Muscle layer of colon (tissue), 2 donors: ENCODE data around the gene INSIG2.

Experiments used
- H3K27ac ChIP-seq: one replicate; pipeline ENCODE4 v1.7.0; 2013; ENCODE audit warnings: low read depth, mild to moderate bottlenecking, low read length, moderate library complexity
- H3K27me3 ChIP-seq, 2 donors: one replicate each; pipeline ENCODE4 v1.7.0; 2013; ENCODE audit warnings: low read length in 2 of 2, mild to moderate bottlenecking in 2 of 2; ENCODE audit not compliant: insufficient read depth in 2 of 2, control insufficient read depth in 1 of 2
- H3K36me3 ChIP-seq: one replicate; pipeline ENCODE4 v1.7.0; 2013; ENCODE audit warnings: mild to moderate bottlenecking, low read length; ENCODE audit not compliant: insufficient read depth
- H3K4me1 ChIP-seq: one replicate; pipeline ENCODE4 v1.7.0; 2013; ENCODE audit warnings: mild to moderate bottlenecking, low read length; ENCODE audit not compliant: insufficient read depth
- H3K4me3 ChIP-seq, 2 donors: one replicate each; pipeline ENCODE4 v1.7.0; 2013; ENCODE audit warnings: low read length in 2 of 2, low read depth in 1 of 2, mild to moderate bottlenecking in 1 of 2, moderate library complexity in 1 of 2
- H3K9ac ChIP-seq: one replicate; pipeline ENCODE4 v1.7.0; 2013; ENCODE audit warnings: low read length
- H3K9me3 ChIP-seq: one replicate; pipeline ENCODE4 v1.7.0; 2013; ENCODE audit warnings: mild to moderate bottlenecking, low read length
- donor health status: abdominal sarcoma.
- donor health status: Adenocarcinoma of cecum.

INSIG2 gene

DNA sequence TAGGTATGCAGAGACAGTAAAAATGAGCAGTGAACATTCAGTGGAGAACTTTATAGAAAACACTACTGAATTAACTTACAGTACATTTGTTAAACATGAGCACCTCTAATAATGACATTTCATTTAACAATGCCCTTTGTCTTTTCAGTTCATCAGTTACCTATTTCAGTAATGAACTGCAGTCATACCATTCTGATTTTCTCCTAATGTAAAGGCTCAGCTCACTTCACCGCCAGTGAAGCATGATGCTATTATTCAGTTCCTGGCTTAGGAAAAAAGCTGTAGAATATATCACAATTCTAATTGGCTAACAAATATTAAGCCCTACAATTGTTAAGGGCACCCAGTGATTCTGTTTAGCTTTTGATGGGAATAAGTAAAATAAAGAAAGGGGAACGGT, 37.3 kb upstream of the INSIG2 start:
- Histone ChIP-seq H3K9me3 (no peaks in the 10 kb centered on the region), H3K4me3 (no peak overlapping the region), H3K36me3 (no peaks in the 10 kb centered on the region), H3K27ac (no peak overlapping the region), H3K27me3 (peaks cover 0 to 5% of the 10 kb centered on the region in 2 donors), H3K9ac (no peak overlapping the region), H3K4me1 (no peaks in the 10 kb centered on the region)

DNA sequence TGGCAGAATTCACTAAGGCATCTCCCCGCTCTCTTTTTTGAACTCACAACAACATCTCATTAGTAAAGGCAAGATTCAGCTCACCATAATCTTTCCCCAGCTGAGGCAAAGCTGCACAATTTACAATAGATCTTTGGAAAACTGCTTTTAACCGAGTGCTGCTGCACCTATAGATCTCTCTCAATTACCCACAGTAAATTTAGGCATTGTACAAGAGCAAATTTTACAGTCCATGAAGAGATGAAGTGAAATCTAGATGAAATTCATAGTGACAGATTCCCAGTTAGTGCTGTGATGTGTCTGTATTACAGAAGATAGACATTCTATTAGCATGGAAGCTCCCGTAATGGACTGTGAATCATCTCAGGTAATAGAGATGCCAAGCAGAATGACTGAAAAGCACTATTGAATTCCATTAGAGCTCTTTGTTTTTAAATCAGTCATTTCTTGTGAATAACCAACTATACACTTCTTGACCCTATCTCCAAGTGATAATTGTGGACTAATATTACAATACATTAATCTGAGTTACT, 36.4 kb upstream of the INSIG2 start:
- Histone ChIP-seq H3K4me3 (no peak overlapping the region), H3K9me3 (no peaks in the 10 kb centered on the region), H3K27ac (no peak overlapping the region), H3K36me3 (no peaks in the 10 kb centered on the region), H3K27me3 (peaks cover 0 to 5% of the 10 kb centered on the region in 2 donors), H3K9ac (no peak overlapping the region), H3K4me1 (no peaks in the 10 kb centered on the region)

DNA sequence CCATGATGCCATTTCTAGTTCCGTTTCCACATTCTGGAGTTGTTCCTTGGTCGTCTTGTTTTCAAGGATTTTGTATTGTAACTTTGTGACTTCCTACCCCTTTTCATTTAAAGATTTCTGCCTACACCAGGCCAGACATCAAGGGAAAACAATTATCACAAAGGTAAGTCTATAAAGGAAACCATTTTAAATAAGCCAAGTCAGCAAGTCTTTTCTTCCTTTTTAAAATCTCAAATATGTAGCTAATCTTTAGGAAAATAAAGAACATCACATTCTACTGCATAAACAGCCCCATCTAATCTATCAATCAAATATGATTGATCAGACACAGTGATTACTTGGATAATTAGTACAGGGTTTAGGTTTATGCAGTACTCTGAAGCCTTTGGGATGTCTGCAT, 35.8 kb upstream of the INSIG2 start:
- Histone ChIP-seq H3K27me3 (peaks cover 0 to 2% of the 10 kb centered on the region in 2 donors), H3K9me3 (no peaks in the 10 kb centered on the region), H3K4me1 (no peaks in the 10 kb centered on the region), H3K36me3 (no peaks in the 10 kb centered on the region), H3K4me3 (no peak overlapping the region), H3K9ac (no peak overlapping the region), H3K27ac (no peak overlapping the region)

DNA sequence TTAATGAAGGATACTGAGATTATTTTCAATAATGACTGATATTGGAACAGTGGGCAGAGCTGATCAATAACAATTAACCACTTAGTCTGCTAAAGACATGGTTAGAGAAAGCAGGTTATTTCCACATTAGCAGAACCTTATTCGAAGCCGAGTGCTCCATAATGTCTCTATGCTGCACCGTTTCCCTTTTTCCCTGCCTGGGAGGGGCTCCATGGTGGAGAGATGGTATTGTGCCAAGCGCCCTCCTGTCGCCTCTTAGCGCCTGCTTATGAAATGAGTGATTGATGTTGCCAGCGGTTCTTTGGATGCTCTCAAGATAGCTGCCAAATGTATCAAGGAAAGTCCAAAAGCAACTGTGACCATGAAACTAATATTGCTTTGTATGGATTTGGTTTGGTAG, 34.6 kb upstream of the INSIG2 start:
- no peaks in the 10 kb centered on the region for H3K36me3 ChIP-seq
- H3K27me3 ChIP-seq: no peaks in the 10 kb centered on the region
- no peak overlapping the region for H3K9ac ChIP-seq
- H3K27ac ChIP-seq: no peak overlapping the region
- no peaks in the 10 kb centered on the region for H3K9me3 ChIP-seq
- H3K4me3 ChIP-seq: no peak overlapping the region
- H3K4me1 ChIP-seq: no peaks in the 10 kb centered on the region

DNA sequence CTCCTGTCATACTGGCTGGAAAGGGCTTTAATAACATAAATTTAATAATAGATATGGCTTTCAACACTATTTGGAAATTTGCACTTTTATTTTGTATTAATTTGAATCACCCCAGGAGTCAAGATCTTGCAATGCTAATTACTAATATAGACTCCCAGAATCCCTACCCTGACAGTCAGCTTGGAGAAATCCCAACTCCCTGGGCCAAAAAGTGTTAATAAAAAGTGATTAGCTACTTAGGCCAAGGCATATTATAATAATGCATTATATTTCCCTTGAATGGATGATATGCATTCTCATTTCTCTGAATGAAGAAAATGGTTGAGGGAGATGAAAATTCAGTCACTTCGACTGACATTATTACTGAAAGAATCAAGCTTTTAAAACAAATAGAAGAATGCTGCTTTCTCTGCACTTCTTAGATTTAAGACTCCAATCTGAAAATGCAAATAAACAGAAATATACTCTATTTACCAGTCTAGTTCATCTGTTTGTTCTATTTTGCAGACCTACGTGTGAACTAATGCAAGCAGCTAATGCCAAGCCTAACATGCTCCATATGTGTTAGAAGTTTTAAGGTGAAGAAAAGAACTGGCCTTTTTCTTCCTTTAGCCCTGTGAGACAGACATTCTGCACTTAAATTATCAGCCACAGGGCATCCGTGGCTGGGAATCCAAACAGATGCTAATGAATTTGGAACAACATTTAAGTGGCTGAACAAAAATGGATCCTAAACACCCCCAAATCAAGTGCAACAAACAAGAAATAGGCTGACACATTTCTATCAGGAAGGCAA, 33.9 kb upstream of the INSIG2 start:
- Histone ChIP-seq H3K9me3 (no peaks in the 10 kb centered on the region), H3K4me1 (no peaks in the 10 kb centered on the region), H3K27me3 (no peaks in the 10 kb centered on the region), H3K4me3 (no peak overlapping the region), H3K36me3 (no peaks in the 10 kb centered on the region), H3K27ac (no peak overlapping the region), H3K9ac (no peak overlapping the region)

DNA sequence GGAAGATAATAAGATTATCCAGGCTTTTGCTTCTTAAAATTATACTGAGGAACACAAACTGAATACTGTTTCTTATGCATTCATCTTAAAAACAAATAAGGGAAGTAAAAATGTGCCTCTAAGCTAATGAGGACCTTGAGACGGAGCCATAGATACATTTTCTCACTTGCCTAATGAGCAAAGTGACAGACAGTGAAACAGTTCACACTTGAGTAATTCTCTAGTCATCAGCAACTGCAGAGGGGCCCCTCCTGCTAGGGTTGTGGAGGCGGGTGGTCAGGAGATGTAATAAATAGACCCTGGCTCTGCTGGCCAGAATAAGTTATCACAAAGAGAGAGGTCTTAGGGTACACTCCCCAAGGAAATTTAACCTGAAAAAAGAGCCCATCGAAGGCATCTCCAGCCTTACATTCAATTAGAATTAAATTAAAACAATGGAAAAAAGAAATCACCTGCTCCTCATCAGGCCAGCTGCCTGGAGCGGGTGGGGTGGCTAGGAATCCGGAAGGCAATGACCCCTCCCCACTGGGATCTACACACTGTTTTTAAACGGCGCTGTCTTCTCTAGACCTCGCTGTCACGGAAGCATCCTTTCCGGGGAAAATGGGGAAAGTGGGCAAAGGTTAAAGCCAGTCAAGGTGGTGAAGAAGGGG, 32.6 kb upstream of the INSIG2 start:
- H3K4me3 ChIP-seq: no peak overlapping the region

DNA sequence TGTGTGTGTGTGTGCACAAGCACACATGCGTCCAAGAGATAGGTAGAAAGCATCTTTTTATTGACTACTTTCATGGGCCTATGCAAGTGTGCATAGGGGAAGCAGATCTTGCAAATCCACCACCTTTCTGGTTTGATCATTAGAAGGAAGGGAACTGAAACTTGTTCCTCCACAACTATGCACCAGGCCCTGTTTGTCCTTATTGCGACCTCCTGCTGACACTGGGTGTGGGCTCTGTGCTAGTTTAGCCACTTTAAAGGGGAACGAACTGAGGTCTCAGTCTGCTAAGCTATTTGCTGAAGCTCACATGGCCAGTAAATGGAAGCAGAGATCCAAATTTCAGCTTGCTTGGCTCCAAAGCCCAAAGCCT, 32.1 kb upstream of the INSIG2 start:
- no peak overlapping the region for H3K27ac ChIP-seq
- H3K4me3 ChIP-seq: no peak overlapping the region
- H3K27me3 ChIP-seq: no peaks in the 10 kb centered on the region
- no peaks in the 10 kb centered on the region for H3K36me3 ChIP-seq
- no peaks in the 10 kb centered on the region for H3K9me3 ChIP-seq
- no peaks in the 10 kb centered on the region for H3K4me1 ChIP-seq
- no peak overlapping the region for H3K9ac ChIP-seq

More for the DNA sequence above, 32.6 kb upstream of the INSIG2 start:
- H3K9ac ChIP-seq: no peak overlapping the region
- H3K4me1 ChIP-seq: no peaks in the 10 kb centered on the region
- H3K27me3 ChIP-seq: no peaks in the 10 kb centered on the region
- H3K27ac ChIP-seq: no peak overlapping the region
- H3K36me3 ChIP-seq: no peaks in the 10 kb centered on the region
- no peaks in the 10 kb centered on the region for H3K9me3 ChIP-seq

DNA sequence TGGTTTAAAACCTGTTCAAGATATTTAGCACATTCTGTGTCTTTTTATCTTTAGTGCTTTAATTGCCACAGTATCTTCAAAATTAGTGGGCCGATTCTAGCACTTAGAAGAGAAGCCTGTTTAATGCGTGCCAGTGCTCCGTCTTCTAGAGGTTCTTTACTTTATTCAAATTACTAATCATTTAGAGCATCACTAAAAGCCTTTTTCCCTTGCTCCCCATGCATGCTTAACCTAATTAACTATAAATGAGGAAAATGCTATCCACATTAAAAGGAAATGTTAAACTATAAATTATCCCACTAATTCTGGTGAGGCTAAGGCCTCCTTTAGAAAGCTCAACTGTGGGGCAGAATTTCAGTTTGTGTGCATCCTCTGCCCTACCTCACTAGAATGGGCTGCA, 31.5 kb upstream of the INSIG2 start:
- Histone ChIP-seq H3K27ac (no peak overlapping the region), H3K27me3 (no peaks in the 10 kb centered on the region), H3K4me3 (no peak overlapping the region), H3K9ac (no peak overlapping the region), H3K4me1 (no peaks in the 10 kb centered on the region), H3K9me3 (no peaks in the 10 kb centered on the region), H3K36me3 (no peaks in the 10 kb centered on the region)

DNA sequence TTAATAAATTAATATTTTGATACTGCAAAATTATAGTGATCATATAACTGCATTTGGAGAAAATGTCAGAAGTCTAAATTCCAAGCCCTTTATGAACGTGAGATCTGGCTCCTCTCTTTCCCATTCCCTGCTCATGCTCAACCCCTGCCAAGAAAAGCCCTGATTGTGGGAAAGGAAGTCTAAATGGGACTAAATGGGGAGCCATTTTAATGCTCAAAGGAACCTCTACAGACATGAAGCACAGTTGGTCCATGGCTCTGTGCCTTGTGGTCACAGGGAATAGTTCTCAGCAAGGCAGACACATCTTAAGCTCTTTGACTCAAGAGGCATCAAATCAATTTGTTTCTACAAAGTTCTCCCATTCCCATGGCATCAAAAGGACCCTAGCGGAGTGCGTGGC, 29.3 kb upstream of the INSIG2 start:
- no peaks in the 10 kb centered on the region for H3K36me3 ChIP-seq
- no peaks in the 10 kb centered on the region for H3K9me3 ChIP-seq
- H3K9ac ChIP-seq: no peak overlapping the region
- H3K27ac ChIP-seq: no peak overlapping the region
- no peak overlapping the region for H3K4me3 ChIP-seq
- no peaks in the 10 kb centered on the region for H3K4me1 ChIP-seq
- H3K27me3 ChIP-seq: peaks cover 0 to 6% of the 10 kb centered on the region in 2 donors

DNA sequence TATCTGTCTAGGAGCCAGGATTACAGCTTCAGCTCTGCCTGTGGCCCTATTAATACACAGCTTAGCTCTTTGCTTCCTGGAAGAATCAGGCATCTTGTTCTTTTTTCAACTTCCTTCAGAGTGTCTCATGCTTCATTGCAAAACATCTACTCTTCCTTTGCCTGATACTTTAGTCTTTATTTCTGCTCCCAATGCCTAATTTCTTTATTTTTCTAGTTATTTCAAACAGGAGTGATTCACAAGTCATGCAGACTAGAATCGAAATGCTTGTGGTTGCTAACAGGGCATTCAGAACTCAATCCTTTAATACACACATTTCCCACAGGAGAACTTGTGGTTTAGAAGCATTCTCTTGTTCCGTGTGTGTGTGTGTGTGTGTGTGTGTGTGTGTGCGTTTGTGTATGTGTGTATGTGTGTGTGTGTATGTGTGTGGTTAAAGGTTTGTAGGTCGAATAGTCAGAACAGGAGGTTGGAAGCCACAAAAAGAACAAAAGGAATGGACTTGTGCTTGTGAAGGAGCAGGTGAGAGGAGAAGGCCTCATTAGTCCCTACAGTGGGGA, 28.3 kb upstream of the INSIG2 start:
- Histone ChIP-seq H3K27ac (no peak overlapping the region), H3K9ac (no peak overlapping the region), H3K4me1 (no peaks in the 10 kb centered on the region), H3K27me3 (peaks cover 0 to 6% of the 10 kb centered on the region in 2 donors), H3K9me3 (no peaks in the 10 kb centered on the region), H3K4me3 (no peak overlapping the region), H3K36me3 (no peaks in the 10 kb centered on the region)

DNA sequence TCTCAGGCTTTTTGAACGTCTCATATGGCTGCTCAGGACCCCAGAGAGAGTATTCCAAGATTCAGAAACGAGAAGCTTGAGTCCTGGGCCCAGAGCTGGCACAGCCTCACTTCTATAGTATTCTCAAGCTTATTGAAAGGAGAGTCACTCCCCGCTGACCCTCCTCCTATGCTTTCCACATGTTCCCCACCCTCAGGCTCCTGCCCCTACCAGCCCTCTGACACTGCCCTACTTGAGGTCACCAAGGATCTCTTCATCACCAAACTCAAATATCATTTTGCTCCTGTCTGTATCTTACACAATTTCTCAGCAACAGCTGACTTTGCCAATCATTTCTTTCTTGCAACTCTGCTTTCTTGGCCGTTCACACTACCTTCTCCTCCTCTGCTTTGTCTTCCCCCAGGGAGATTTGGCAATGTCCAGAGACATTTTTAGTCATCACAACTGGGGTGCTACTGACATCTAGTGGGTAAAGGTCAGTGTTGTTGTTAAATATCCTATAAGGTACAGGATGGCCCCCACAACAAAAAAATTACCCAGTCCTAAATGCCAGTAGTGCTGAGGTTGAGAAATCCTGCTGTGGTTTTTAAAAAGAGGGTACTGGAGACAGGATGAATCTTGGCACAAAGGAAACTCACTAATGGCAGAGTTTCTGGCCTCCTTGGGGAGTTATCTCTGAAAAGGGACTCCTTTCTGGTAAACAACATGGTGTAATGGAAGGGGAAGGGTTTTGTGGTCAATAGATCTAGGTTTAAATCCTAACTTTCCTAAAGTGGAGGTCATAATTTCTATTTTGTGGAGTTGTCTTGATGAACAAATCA, 26.9 kb upstream of the INSIG2 start:
- no peak overlapping the region for H3K9ac ChIP-seq
- peaks cover 0 to 6% of the 10 kb centered on the region in 2 donors for H3K27me3 ChIP-seq
- H3K4me1 ChIP-seq: no peaks in the 10 kb centered on the region
- H3K36me3 ChIP-seq: no peaks in the 10 kb centered on the region
- H3K27ac ChIP-seq: no peak overlapping the region
- H3K4me3 ChIP-seq: no peak overlapping the region
- H3K9me3 ChIP-seq: no peaks in the 10 kb centered on the region
